ENCODE results near the gene RFXANK.
"Not testable (repeated sequence)": the region's sequence is repeated elsewhere in the genome, so short reads cannot be mapped to it uniquely, and the experiment has no call there.

The RFXANK gene, protein sequence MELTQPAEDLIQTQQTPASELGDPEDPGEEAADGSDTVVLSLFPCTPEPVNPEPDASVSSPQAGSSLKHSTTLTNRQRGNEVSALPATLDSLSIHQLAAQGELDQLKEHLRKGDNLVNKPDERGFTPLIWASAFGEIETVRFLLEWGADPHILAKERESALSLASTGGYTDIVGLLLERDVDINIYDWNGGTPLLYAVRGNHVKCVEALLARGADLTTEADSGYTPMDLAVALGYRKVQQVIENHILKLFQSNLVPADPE

DNA sequence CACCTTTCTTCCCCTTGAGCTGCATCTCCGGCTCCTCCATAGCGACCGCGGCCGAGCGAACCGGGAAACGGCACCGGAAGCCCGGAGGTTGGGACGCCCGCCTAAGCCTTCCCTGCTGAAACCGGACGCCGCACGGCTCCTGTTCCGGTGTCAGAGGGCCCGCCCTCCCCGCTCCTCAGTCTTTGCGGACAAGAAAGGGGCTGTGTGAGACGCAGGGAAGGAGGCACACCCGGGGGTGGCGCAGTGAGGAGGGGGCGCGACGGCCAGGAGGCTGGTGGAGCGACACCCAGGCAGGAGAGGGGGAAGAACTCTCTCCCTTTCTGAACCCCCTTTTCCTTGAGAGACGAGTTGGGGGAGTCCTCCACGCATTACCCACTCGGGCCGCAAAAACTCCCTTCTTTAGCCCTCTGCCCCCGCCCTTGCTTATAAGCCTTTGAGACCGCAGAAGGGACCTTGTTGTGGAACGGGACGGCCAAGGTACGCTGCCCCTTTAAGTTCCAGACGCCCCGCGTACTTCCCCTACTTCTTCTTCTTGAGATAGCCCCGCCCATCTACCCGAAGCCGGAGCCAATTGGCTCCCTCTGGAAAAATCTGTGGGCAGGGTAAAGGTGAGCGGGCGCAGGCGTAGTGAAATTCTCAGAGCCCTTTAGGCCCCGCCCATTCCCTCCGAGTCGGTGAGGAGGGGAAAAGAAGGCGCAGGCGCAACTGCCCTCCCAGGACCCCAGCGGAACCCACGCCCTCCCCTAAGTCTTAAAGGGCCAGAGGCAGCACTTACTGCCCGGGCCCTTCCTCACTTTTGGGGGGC lies at the start of gene RFXANK, which contains the start of gene BORCS8:
Gene RFXANK, plus strand, starts transcription at position 181 of the 805 bp plus-strand sequence. CDS start 1,689 bp downstream, outside the sequence.
Gene BORCS8, minus strand, starts transcription at position 75 of the 805 bp plus-strand sequence. Its CDS starts 35 bp downstream, at position 40.
- peak; percentile 99 to 100 for DNase-seq

DNA sequence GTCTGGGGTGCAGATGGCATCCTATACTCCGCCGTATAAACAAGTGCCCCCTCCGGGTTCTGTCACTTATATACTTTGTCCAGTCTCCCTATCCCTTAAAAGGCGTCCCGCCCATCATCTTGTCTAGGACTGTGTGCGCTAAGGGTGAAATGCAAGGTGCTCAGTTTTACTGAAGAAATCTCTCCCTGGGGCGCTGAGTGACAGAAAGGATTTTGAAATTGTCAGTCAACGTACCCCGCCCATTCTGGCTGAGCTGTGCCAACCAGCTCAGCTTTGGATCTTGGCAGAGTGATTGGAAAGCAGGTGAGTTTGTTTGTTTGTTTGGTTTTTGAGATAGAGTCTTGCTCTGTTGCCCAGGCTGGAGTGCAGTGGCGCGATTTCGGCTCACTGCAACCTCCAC lies 49.7 kb upstream of the RFXANK start:
- no peak for DNase-seq

DNA sequence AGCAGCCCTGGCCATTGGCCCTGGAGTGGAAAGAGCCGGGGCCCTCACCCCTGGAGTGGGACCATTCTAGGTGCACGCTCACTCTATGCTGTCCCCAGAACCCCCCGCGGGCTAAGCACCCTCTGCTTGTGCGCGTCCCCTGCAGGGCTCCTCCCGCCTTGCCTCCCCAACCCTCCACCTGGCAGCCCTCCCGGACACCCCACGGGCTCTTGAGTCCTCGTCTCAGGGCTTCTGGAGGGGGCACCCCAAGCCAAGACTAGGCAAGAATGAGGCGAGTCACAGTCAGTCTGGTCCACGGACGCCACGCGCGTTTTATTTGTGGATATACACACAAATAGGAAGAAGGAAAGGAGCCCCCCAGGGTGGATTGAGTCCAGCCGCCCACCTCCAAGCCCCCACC lies 46.8 kb upstream of the RFXANK start:
- no peak for DNase-seq

DNA sequence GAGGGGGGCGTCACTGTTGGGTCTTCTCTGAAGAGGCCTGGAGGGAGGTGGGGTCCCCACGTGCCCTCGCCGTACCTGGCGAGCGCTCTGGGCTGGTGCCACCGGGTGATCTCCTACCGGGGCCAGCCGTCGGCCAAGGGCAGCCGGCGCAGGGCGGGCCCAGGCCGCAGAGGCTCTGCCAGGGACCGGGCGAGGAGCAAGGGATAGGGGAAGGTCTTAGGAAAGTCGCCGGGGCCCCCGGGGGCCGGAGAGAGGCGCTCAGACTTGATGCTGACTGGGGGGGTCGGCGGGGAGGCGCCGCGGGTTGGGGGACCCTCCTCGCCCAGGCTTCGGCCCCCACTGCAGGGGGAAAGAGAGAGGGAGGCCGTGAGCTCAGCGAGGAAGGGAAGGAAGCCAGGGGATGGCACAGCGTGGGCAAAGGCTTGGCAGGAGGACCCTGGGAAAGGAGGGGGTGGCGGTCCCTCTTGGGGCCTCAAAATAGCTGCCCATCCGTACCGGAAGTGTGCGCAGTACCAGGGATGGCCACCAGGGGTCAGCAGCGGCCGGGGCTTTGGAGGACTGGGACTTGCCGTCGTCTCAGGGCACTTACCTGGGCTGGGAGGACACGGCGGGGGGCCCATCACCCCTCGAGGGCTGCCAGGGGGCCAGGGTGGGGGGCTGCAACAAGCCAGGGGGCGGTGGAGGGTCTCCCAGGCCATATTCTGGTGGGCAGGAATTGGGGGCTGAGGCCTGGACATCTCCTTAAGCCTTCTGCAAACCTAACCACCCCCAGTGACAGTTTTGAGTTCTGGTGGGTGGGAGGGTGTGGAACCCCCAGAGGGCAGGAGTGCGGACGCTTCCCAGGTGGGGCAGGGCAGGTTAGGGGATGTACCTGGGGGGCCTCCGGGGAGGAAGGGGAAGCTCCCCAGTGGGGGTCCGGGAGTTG lies 46.1 kb upstream of the RFXANK start:
- DNase-seq: peak; percentile 60 to 72

DNA sequence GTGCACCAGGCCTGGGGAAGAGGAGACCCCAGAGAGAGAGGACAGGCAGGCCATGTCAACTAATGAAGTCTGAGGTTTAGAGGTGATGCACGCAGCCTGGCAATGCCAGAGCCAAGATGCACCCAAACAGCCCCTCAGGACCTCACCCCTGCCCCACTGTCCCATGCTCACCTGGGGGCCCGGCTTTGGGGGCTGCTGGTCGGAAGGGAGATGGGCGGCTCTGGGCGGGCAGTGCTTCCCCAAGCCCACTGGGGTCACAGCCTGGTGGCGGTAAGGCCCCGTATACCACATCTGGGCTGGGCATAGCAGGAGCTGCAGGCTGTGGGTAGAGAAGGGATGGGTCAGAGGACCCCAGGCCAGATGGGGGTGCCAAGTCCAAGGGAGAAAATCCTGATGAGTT lies 45.2 kb upstream of the RFXANK start:
- no peak for DNase-seq

DNA sequence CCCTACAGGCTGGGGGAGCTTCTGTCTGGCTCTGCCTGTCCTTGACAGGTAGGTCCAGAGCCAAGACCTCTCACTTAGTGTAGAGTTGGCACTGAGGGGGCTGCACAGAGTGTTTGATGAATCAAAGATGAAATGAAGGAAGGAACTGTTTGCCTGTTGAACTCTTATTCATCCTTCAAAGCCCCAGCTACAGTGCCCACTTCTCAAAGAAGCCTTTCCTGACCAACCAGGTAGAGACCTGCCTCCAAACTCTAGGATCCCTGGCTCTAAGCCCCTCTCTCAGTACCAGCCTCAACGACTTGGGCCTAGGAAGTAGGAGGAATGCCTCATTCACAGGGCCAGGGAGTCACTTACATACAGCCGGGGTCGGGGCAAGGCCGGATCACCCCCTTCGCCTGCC lies 44.7 kb upstream of the RFXANK start:
- DNase-seq: no peak

DNA sequence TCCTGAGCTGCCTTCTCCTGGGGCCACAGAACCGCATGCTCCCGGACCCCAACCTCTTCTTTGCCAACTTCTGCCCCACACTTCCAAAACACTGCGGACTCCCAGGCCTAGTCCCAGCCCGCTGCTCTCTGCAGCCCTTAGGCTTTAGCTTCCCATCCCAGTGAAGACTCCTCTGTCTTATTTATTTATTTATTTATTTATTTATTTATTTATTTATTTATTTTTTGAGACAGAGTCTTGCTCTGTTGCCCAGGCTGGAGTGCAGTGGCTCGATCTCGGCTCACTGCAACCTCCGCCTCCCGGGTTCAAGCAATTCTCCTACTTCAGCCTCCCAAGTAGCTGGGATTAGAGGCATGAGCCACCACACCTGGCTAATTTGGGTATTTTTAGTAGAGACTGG lies 43.6 kb upstream of the RFXANK start:
- not testable (repeated sequence) for DNase-seq

DNA sequence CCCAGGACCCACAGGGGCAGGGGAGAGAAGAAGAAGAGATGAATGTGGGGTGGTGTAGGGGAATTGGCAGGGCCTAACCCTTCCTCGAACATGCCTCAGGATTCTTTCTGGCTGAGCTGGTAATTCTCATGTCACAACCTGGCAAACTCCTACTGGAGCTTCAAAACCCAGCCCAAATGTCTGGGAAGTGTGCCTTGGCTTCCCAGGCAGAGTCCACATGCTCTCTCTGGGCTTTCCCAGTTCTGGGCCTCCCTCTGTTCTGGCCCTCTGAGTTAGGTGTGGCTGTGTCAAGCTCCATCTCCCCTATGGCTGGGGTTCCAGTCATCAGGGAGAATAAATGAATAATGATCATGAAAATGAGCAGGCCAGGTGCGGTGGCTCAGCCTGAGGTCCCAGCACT lies 42.6 kb upstream of the RFXANK start:
- no peak for DNase-seq

DNA sequence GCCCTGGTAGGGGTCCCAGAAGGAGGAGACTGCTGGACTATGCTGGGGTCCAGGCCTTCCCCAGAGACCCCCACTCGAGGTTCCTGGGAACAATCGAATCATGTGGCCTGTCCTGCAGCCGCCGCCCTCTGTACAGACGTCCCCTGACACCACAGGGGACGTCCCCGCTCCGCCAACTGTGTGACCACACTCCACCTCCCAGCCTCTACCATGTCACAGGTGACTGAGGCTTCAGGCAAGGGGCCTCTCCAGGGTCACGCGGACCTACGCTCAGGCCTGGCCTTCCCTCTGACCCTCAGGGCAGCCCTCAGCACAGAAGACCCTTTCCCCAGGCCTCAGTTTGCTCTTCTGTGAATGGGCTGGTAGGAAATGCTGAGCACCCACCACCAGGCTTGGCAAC lies 40.6 kb upstream of the RFXANK start:
- DNase-seq: no peak

DNA sequence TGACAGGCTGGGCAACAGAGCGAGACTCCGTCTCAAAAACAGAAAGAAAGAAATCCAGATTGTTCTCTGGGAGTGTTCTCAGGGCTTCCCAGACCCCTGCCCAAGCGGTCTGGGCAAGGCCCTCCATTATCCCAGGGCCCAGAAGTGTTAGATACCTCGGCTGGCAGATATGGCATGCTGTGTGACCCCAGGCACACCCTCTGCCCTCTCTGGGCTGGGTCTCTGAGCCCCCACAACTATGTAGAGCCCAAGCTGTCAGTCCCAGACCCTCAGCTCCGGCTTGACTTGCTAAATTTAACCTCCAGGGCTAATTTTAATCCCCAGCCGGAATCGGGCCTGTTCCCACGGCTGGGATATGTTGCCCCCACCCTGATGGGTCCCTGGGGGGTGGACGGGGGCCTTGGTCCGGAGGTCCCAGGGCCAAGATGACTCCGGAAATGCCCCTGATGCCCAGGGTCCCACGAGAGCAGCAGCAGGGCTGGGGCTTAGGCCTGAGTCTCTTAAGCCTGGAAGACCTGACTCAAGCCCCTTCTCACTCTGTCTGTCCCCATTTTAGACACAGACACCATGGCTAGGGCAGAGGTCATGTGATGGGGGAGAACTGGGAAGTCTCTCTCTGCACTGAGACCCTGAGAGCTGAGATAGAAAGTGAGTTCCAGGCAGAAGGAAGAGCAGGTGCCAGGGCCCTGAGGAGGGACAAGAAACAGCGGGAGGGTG lies 39.2 kb upstream of the RFXANK start:
- DNase-seq: no peak

DNA sequence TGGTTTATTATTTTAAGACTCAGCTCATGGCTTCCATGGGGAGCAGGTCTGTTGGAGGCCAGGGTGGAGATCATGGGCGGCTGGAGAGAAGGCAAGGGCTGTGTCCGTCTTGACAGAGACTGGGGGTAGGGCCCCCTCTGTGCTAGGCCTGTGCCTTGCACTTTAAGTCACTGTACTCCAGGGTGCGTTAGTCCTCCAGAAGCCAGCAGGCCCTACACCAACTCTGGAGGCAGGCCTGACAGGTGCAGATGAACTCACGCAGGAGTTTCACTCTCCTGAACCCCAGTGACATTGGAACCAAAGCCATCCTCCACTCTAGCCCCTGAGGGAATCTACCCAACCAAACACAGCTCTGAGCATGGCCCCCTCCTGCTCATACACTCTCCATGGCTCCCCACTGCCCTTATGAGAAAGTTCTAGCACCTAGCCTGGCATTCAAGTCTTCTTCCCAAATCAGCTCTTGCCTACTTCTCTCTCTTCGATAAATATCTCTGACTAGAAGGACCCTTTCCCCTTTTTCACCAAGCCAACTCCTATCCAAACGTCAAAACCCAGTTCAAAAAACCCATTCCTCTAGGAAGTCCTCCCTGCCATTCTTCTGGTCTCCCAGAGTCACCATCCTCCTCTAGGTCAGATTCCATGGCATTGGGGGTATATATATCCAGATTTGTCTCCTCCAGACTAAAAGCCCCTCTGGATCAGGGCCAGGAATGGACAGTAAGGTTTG lies 37.1 kb upstream of the RFXANK start:
- no peak for DNase-seq

DNA sequence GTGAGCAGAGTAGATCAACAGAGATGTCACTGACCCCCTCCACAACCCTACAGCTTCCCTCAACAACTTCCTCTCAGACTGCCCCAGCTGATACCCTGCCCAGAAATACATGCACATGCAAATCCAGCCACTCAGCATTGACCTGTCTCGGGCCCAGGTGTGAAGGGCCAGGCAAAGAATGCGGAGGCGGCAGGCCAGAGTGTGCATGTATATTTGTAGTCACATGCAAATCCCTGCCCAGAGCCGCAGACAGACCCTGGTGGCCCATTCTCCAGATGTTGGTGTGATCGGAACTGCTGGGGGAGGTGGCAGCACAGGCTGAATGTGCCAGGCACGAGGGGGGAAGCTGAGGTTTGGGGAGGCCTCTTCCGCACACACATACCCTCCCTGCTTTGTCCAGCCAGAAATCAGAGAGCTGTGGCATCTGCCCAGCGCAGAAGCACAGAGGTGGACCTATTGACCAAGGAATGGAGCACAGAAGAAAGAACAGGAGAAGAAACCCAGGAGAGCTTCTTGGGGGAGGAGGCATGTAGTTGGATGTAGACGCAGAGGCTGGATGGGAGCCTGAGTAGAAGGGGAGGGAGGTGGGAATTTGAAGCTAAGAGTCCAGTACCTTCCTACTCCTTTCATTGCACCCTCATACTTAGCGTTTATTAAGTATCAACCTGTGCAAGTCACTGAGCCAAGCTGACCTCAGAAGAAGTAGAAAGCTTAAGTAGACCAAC lies 36.4 kb upstream of the RFXANK start:
- no peak for DNase-seq

DNA sequence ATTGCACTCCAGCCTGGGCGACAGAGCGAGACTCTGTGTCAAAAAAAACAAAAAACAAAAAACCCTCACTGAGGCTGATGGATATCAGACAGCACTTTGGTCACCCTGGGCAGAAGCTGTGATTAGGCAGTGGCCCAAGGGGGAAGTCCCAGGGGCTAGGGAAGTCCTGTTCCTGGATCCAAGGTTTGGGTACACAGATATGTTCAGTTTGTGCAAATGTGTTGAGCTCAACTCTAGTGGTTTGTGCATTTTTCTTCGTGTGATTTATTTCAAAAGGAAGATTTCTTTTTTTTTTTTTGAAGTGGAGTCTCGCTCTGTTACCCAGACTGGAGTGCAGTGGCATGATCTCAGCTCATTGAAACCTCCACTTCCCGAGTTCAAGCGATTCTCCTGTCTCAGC lies 34.2 kb upstream of the RFXANK start:
- DNase-seq: no peak

DNA sequence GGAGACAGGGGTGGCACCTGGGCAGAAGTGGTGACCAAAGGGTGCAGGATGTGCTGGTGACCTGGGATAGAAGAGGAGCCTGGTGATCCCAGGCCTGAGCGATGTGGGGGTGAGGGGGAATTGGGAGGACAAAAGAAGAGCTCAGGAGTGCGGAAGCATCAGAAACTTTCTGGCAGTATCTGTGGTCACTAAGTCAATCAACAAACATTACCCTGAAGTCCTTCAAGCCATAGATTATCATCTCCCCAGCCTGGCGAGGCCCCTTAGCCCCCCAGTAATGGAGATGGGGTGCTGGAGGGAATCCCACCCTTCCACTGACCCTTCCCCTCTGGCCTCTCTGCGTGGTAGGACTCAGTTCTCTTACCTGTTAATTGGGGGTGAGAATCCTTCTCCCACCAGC lies 32.5 kb upstream of the RFXANK start:
- no peak for DNase-seq

DNA sequence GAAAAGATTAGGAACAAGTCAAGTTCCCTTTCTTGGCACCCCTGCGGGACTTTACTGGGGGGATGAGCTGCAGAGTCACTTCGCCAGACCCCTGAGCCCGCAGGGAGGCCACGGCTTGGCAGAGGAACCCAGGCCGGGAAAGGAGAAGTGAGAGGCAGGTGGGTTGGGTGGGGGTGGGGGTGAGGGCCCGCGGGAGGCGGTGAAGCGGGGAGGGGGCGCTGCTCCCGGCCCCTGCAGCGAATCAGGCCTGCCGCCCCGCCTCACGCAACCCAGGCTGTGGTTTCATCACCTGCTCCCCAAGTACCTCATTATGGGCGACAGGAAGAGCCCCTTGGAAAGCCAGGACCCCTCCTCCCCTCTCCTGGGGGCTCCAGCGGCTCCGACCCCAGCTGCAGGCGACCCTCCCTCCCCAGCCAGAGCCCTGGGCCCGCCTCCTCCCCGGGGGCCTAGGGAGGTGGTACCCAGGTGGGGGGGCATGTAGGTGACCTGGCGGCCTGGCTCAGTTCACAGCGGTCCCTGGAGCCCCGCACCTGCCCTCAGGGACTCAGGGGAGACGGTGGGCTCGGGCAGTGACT lies 31.5 kb upstream of the RFXANK start:
- no peak for DNase-seq

DNA sequence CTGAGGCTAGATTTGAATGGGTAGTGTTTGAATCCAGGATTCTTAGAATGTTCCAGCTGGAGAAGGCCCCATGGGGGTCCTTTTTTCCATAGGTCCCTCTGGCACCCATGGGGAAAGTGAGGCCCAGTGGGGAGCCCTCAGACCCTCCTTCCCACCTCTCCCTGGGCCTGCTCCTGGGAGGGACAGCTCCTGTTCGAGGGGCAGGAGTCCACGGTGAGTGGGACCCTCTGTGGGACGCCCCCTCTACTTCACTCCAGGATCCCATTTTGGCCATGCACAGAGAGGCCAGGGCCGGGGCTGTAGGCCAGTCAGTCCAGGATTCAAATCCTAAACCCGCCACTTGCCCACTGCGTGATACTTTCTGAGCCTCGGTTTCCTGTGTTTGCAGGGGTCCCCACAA lies 29.6 kb upstream of the RFXANK start:
- no peak for DNase-seq

DNA sequence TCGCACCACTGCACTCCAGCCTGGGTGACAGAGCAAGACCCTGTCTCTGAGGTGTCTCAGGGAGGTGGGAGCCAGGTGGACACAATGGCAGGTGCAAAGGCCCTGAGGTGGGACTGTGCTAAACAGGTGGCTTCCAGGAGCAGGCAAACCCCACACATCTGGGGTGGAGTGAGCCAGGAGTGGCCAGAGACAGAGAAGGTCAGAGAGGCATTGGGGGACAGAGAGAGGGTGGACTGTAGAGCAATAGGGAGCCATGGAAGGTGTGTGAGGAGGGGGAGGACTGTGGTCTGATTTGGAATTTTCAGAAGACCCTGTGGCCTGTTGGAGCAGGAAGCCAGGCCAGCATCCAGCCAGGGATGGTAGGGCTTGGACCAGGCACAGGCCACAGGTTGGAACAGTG lies 26.7 kb upstream of the RFXANK start:
- no peak for DNase-seq

DNA sequence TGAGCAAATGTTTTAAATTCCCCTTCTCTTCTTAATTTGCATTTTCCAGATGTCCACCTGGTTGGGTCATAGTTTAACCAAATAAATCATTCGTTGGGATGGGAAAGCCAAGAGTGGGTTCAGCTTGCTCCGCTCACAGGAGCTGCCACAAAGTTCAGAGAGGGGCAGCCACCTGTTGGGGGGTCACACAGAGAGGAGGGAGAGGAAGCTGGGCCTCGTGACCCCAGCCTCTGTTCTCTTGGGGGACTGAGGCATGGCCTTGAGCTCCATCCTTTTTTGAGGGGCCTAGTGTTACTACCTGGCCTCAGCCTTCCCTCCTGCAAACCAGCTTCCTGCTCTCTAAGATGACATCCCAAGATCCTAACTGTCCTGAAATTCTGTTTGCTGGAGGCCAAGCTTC lies 24.4 kb upstream of the RFXANK start:
- DNase-seq: no peak

DNA sequence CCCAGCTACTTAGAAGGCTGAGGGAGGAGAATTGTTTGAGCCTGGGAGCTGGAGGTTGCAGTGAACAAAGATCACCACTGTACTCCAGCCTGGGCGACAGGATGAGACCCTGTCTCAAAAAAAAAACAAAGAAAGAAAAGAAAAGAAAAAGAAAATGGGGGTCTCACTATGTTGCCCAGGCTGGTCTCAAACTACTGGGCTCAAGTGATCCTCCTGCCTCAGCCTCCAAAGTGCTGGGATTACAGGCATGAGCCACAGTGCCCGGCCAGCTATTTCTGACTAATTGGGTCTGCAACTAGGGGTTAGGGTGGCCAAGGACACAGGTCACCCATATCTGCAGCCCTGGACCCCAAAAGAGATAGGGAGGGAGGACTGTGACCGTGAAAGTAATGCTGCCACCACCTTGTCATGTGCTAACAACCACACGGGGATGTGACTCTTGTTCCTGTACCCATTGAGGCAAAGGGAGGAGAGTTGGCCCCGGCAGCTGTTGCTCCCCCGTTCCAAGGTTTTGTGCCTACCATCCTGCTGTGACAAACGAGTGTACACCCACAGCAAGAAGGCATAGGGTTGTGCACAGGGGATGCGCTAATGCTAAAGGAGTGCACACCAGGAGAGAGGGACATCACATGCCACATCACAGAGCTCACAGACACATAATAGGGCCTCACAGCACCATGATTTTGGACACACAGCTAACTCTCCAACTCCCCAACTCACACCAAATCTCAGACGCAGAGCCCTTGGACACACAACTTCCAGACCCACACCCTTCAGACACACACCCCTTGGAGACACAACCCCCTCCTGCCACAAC lies 22.6 kb upstream of the RFXANK start:
- no peak for DNase-seq
